Activated naive CD4-positive, alpha-beta T cell treated with anti-CD3 and anti-CD28 coated beads, Interleukin-2, amount 10 ng/mL, durations not matched to agents 5 hours and 36 hours (primary cell): ENCODE data around the gene TCP11X2. TPM values are rescaled to one million over a fixed set of nuclear protein-coding genes. Genes with fewer than 3 reads are reported as not detected.

Experiments
- total RNA-seq, 2 experiments: library from RNA; stranded (reverse); gene quantifications; one replicate each; pipeline ENCODE4 v1.2.3, GENCODE V29; 2021

Gene TCP11X2
- not detected for total RNA-seq

GRCh38 chrX:102471762-102472220 is at the start of gene TCP11X2:
TSS of gene TCP11X2 (minus strand) at chrX:102471812.

GRCh38 chrX:102515975-102516941 is 44.6 kb upstream of the TCP11X2 start, which contains the start of gene TMSB15A:
TSS of gene TMSB15A (minus strand) at chrX:102516739.

GRCh38 chrX:102439908-102440307 is 31.7 kb downstream of the TCP11X2 start, which contains the start of gene NXF2B:
TSS of gene NXF2B (minus strand) at chrX:102440008. CDS start at chrX:102380036, 59,972 bp downstream.

Other genes starting within 250 kb of the TCP11X2 start
- not detected for gene NXF2, start 224.6 kb downstream of the TCP11X2 start, total RNA-seq
- gene NXF2B, start 31.8 kb downstream of the TCP11X2 start, total RNA-seq, result not detected
- gene TMSB15A, start 44.9 kb upstream of the TCP11X2 start, total RNA-seq, result 1 to 10 TPM in 1 of 2 experiments, under 1 TPM in 1; 0.84 to 1.1 TPM
- gene ARMCX5, start 127.7 kb upstream of the TCP11X2 start, total RNA-seq, result 1 to 10 TPM; 5.7 to 5.9 TPM
- 1 to 10 TPM; 2.4 to 2.6 TPM for gene GPRASP1, start 179.7 kb upstream of the TCP11X2 start, total RNA-seq
- under 1 TPM; 0.29 to 0.43 TPM for gene GPRASP2, start 240.6 kb upstream of the TCP11X2 start, total RNA-seq
- 1 to 10 TPM; 1.7 to 2.0 TPM for gene GPRASP3, start 248.9 kb upstream of the TCP11X2 start, total RNA-seq